Smooth muscle cell of the brain vasculature (primary cell): Measurements from ENCODE around the gene ASPSCR1.

Experiments
- DNase-seq: peaks from one replicate; pipeline ENCODE4 v3.0.0-alpha.2; 2012; ENCODE audit warnings: low read depth, low spot score

The ASPSCR1 gene

GRCh38 chr17:82055023-82055964, 77.9 kb downstream of the ASPSCR1 start:
- no peak for DNase-seq

GRCh38 chr17:82055965-82056728, 78.7 kb downstream of the ASPSCR1 start:
- no peak for DNase-seq

- DNase-seq = no peak
Measured at GRCh38 chr17:82056729-82057621, 79.5 kb downstream of the ASPSCR1 start.

- DNase-seq = no peak
Measured at GRCh38 chr17:82058230-82058854, 80.9 kb downstream of the ASPSCR1 start.

- DNase-seq = no peak
Measured at GRCh38 chr17:82058855-82059249, 81.4 kb downstream of the ASPSCR1 start.

- no peak for DNase-seq
Measured at GRCh38 chr17:82059272-82060000, 82.0 kb downstream of the ASPSCR1 start.

GRCh38 chr17:82060001-82060380, 82.6 kb downstream of the ASPSCR1 start:
- no peak for DNase-seq

GRCh38 chr17:82060614-82061013, 83.2 kb downstream of the ASPSCR1 start:
- no peak for DNase-seq

- DNase-seq = no peak
Measured at GRCh38 chr17:82061047-82061925, 83.9 kb downstream of the ASPSCR1 start.

- DNase-seq = no peak
Measured at GRCh38 chr17:82062076-82062983, 84.9 kb downstream of the ASPSCR1 start.

GRCh38 chr17:82062984-82063368, 85.5 kb downstream of the ASPSCR1 start:
- no peak for DNase-seq

GRCh38 chr17:82063424-82064415, 86.3 kb downstream of the ASPSCR1 start:
- no peak for DNase-seq

- DNase-seq = no peak
Measured at GRCh38 chr17:82064433-82065192, 87.2 kb downstream of the ASPSCR1 start.

- no peak for DNase-seq
Measured at GRCh38 chr17:82065193-82065637, 87.8 kb downstream of the ASPSCR1 start.

- DNase-seq = no peak
Measured at GRCh38 chr17:82065638-82066303, 88.3 kb downstream of the ASPSCR1 start, which contains the start of gene DUS1L. DUS1L (minus strand) TSS chr17:82065804; CDS start chr17:82065059, 745 bp downstream.
